WI38 (cell line): ENCODE data around the gene SHC2.

Source experiments
- H3K4me3 ChIP-seq: 2 replicates; pipeline ENCODE4 v1.5.1; 2011; ENCODE audit warnings: low read depth, mild to moderate bottlenecking, control low read depth, low read length
- TF ChIP-seq, protein P1 (sequence below): IDR thresholded peaks from 2 replicates; pipeline ENCODE4 v1.5.1; 2012; ENCODE audit warnings: low read depth, mild to moderate bottlenecking, control low read depth, low read length

SHC2 gene

DNA sequence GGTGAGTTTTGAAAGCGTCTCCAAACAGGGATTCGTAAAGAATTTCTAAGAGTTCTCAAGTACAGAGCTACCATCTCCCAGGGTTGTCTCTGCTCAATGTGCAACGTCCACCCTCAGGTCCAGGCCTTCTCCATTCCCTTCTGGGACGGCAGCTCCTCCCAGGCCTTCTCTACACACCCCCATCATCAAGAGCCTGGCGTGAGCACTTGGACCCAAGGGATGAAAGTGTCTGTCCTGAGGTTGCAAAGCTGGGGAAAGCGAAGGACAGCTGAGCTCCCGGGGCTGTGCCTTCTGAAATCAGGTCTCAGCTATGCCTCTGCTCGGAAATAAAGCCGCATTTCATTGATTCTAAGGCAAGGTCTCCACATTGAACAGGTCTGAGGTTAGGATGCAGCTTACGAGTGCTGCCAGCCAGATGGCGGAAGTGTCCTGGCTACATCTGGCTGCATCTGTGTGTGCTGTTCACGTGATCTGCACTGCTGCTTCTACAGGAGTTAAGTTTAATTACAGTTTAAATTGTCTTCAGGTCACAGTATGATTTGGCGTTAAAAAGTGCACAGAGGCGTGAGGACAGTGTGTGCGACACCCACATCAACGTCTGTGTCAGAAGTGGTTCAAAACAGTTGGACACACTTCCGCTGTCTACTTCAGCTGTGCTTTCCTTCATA lies 89.2 kb downstream of the SHC2 start:
- TF ChIP-seq, protein P1, sequence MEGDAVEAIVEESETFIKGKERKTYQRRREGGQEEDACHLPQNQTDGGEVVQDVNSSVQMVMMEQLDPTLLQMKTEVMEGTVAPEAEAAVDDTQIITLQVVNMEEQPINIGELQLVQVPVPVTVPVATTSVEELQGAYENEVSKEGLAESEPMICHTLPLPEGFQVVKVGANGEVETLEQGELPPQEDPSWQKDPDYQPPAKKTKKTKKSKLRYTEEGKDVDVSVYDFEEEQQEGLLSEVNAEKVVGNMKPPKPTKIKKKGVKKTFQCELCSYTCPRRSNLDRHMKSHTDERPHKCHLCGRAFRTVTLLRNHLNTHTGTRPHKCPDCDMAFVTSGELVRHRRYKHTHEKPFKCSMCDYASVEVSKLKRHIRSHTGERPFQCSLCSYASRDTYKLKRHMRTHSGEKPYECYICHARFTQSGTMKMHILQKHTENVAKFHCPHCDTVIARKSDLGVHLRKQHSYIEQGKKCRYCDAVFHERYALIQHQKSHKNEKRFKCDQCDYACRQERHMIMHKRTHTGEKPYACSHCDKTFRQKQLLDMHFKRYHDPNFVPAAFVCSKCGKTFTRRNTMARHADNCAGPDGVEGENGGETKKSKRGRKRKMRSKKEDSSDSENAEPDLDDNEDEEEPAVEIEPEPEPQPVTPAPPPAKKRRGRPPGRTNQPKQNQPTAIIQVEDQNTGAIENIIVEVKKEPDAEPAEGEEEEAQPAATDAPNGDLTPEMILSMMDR: no peak
- H3K4me3 ChIP-seq: no peak overlapping the region

- no peak overlapping the region for H3K4me3 ChIP-seq
- TF ChIP-seq, protein P1: no peak
Measured at GRCh38 chr19:370641-371330, 90.0 kb downstream of the SHC2 start.

DNA sequence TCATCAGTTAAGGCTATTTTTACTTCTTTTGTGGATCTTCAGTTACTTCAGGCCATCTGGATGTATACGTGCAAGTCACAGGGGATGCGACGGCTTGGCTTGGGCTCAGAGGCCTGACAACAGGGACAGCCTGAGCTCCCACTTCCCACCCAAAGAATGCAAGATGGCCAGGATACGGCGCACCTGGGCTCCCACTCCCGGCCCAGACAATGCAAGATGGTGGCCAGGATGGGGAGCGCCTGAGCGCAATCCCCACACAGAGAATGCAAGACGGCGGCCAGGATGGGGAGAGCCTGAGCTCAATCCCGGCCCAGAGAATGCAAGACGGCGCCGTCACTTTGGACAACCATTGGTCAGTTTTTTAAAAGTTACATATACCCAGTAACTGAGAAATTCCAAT lies 91.0 kb downstream of the SHC2 start:
- TF ChIP-seq, protein P1: no peak
- H3K4me3 ChIP-seq: no peak overlapping the region

GRCh38 chr19:369256-369655 lies 91.6 kb downstream of the SHC2 start:
- TF ChIP-seq, protein P1: no peak
- no peak overlapping the region for H3K4me3 ChIP-seq

DNA sequence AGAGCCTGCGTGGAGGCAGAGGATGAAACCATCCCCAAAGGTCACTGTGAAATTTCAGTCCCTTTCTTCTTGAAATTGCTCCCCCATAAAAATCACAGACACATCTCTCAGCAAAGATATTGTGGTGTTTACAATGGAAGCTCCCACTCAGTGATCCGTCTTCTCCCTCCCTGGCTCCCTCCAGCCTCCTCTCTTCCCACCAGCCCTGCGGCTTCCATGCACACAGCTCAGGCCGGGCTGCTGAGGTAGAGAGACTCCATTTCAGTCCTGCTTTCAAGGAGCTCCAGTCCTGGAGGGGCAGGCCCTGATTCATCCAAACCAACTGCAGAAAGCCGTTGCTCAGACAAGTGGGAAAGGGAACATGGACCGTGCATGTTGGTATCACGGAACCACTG lies 92.2 kb downstream of the SHC2 start:
- TF ChIP-seq, protein P1: no peak
- H3K4me3 ChIP-seq: no peak overlapping the region

- TF ChIP-seq, protein P1: no peak
- no peak overlapping the region for H3K4me3 ChIP-seq
Measured at GRCh38 chr19:367963-368629, 92.7 kb downstream of the SHC2 start.

DNA sequence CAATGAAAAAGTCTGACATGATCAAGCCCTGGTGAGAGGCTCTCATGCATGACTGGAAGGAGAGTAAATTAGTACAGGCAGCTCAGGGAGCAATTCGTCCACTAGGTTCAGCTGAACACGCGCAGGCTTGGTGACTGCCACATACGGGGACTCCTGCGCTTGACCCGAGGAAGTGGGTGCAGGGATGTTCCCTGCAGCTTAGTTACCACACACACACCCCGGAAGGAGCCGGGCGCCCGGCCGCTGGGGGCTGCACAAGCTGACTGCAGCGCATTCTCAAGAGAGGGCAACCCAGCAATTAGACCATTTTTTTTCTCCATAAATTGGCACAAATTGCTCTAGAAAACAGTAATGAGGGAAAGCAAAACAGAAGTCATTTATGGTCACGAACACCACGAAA lies 93.3 kb downstream of the SHC2 start:
- no peak overlapping the region for H3K4me3 ChIP-seq
- TF ChIP-seq, protein P1: no peak
